Endothelial cell of umbilical vein (primary cell): ENCODE measurements around the gene CRISPLD2. TPM values are rescaled to one million over a fixed set of nuclear protein-coding genes. Genes with fewer than 3 reads are reported as not detected.

ENCODE experiments used
- BruUV-seq: library from RNA; stranded (reverse); fragments of 400-500 nt; replicated peaks from 2 replicates; lab custom pipeline; 2021; lab: Mats Ljungman, UMichigan
- CTCF ChIA-PET: fragments of 300-600, 350-600 bp; sonication (Branson Sonifier 250); formaldehyde crosslinking; loops from one replicate; lab custom pipeline; 2021; ENCODE audit warnings: antibody characterized with exemption, inconsistent platforms; lab: Charles Lee
- POLR2A ChIA-PET: fragments of 300-600, 350-600 bp; sonication (Branson Sonifier 250); formaldehyde crosslinking; loops from one replicate; lab custom pipeline; 2021; ENCODE audit warnings: antibody characterized with exemption, inconsistent platforms; lab: Charles Lee
- DNase-seq: peaks from one replicate; pipeline ENCODE4 v3.0.0-alpha.2; 2011; ENCODE audit warnings: low read depth, low spot score
- FAIRE-seq: peaks from 2 replicates; lab custom pipeline; 2011; peaks lifted over from hg19 to GRCh38; lab: Jason Lieb, UNC
- H2AFZ ChIP-seq: 2 replicates; pipeline ENCODE4 v1.6.0; 2012; ENCODE audit warnings: low read depth, low read length, control low read depth, inconsistent platforms
- H3K27ac ChIP-seq: 2 replicates; pipeline ENCODE4 v1.5.1; 2011; ENCODE audit warnings: low read depth, mild to moderate bottlenecking, control low read depth, low read length, moderate library complexity; ENCODE audit not compliant: insufficient read depth
- H3K27me3 ChIP-seq, 2 experiments: 2 replicates each; pipeline versions ENCODE4 v1.6.0 to v1.6.1; 2011; ENCODE audit warnings: low read length in 2 of 2, mixed read lengths in 1 of 2; ENCODE audit not compliant: control insufficient read depth in 2 of 2, insufficient read depth in 2 of 2
- H3K36me3 ChIP-seq, 2 experiments: 2 replicates in 1 of 2; 3 replicates in 1 of 2; pipeline ENCODE4 v1.5.1; 2011; ENCODE audit warnings: low read length in 2 of 2, mild to moderate bottlenecking in 1 of 2, moderate library complexity in 1 of 2; ENCODE audit not compliant: control insufficient read depth in 2 of 2, insufficient read depth in 2 of 2; ENCODE audit errors: extremely low read depth in 1 of 2
- H3K4me1 ChIP-seq: 3 replicates; pipeline ENCODE4 v1.5.1; 2011; ENCODE audit warnings: mild to moderate bottlenecking, low read length; ENCODE audit not compliant: control insufficient read depth, insufficient read depth; ENCODE audit errors: extremely low read depth
- H3K4me2 ChIP-seq: 2 replicates; pipeline ENCODE4 v1.6.1; 2011; ENCODE audit warnings: low read length, control low read depth, mixed read lengths; ENCODE audit not compliant: insufficient read depth
- H3K4me3 ChIP-seq, 3 experiments: fragments of 200-600 bp in 1 of 3; sonication (generic), shearing (Covaris generic) in 1 of 3; replicated peaks in 1 of 3; 2 replicates each; pipeline ENCODE4 v1.5.1; 2011 to 2016; ENCODE audit warnings: control low read depth in 3 of 3, low read length in 3 of 3, mild to moderate bottlenecking in 2 of 3, inconsistent platforms in 1 of 3, low read depth in 1 of 3, moderate library complexity in 1 of 3; ENCODE audit not compliant: insufficient read depth in 1 of 3
- H3K79me2 ChIP-seq: 2 replicates; pipeline ENCODE4 v1.6.0; 2012; ENCODE audit warnings: low read length, inconsistent platforms; ENCODE audit not compliant: control insufficient read depth, insufficient read depth
- H3K9ac ChIP-seq: replicated peaks from 2 replicates; pipeline ENCODE3; 2011; ENCODE audit warnings: low read length, control low read depth; ENCODE audit not compliant: insufficient read depth; ENCODE audit errors: extremely low read depth
- H3K9me1 ChIP-seq: replicated peaks from 3 replicates; pipeline ENCODE4 v1.6.0; 2011; ENCODE audit warnings: mild to moderate bottlenecking, low read length; ENCODE audit not compliant: control insufficient read depth, insufficient read depth; ENCODE audit errors: extremely low read depth
- H3K9me3 ChIP-seq: replicated peaks from 2 replicates; pipeline ENCODE4 v1.5.1; 2012; ENCODE audit warnings: low read length, inconsistent platforms; ENCODE audit not compliant: control insufficient read depth, insufficient read depth
- H4K20me1 ChIP-seq: replicated peaks from 2 replicates; pipeline ENCODE3; 2011; ENCODE audit warnings: mild to moderate bottlenecking, low read length; ENCODE audit not compliant: control insufficient read depth, insufficient read depth; ENCODE audit errors: extremely low read depth
- EZH2 ChIP-seq: IDR thresholded peaks from 2 replicates; pipeline ENCODE4 v1.6.1; 2012; ENCODE audit warnings: borderline replicate concordance, low read depth, mild to moderate bottlenecking, moderate library complexity, low read length, inconsistent platforms; ENCODE audit not compliant: severe bottlenecking
- FOS ChIP-seq: IDR thresholded peaks from 2 replicates; pipeline ENCODE4 v1.6.1; 2011; ENCODE audit warnings: mild to moderate bottlenecking, low read length, moderate library complexity, borderline replicate concordance; ENCODE audit not compliant: insufficient read depth
- GATA2 ChIP-seq: IDR thresholded peaks from 2 replicates; pipeline ENCODE4 v1.7.0; 2011; ENCODE audit warnings: low read depth, mild to moderate bottlenecking, moderate library complexity, mixed read lengths, low read length; ENCODE audit not compliant: insufficient read length, insufficient read depth
- JUN ChIP-seq: IDR thresholded peaks from 2 replicates; pipeline ENCODE4 v1.6.1; 2011; ENCODE audit warnings: borderline replicate concordance, low read depth; ENCODE audit not compliant: insufficient read length, insufficient read depth
- MYC ChIP-seq: IDR thresholded peaks from one replicate; pipeline ENCODE4 v1.6.1; 2011; ENCODE audit warnings: mild to moderate bottlenecking, low read depth, low read length
- POLR2A ChIP-seq: IDR thresholded peaks from 2 replicates; pipeline ENCODE4 v1.6.1; 2012; ENCODE audit warnings: low read depth, mild to moderate bottlenecking, control low read depth, low read length
- POLR2AphosphoS5 ChIP-seq: IDR thresholded peaks from 2 replicates; pipeline ENCODE4 v1.6.1; 2012; ENCODE audit warnings: low read depth, mild to moderate bottlenecking, control low read depth, low read length, moderate library complexity; ENCODE audit not compliant: insufficient read depth
- dilution Hi-C: fragments of 300-500 bp; cut with MboI; formaldehyde crosslinking; loops from one replicate; pipeline ENCODE4 v1.15.0; 2019; ENCODE audit warnings: low sequenced_read_pairs; ENCODE audit not compliant: extremely low pct_ligation_motif_present
- intact Hi-C: fragments of 100-400 bp; cut with micrococcal nuclease; formaldehyde crosslinking; loops from one replicate; pipeline ENCODE4 v1.10.0; 2022
- polyA plus RNA-seq, 4 experiments: library from polyadenylated mRNA; depleted of rRNA in 3 of 4; stranded (reverse) in 3 of 4; unstranded in 1 of 4; fragments of >200 nt; gene quantifications; 2 replicates each; pipeline versions ENCODE4 v1.2.1 to v1.2.3, GENCODE V29; 2011 to 2012; ENCODE audit warnings: missing spikeins in 1 of 4
- total RNA-seq: library from RNA; stranded (reverse); gene quantifications from 2 replicates; pipeline ENCODE4 v1.2.3, GENCODE V29; 2021
- TF ChIP-seq, protein P1 (sequence below), 2 donors: IDR thresholded peaks; 1 replicate in 1 of 2; 2 replicates in 1 of 2; pipeline ENCODE4 v1.5.1; 2011; ENCODE audit warnings: low read length in 2 of 2, mild to moderate bottlenecking in 2 of 2, moderate library complexity in 2 of 2, control low read depth in 1 of 2, inconsistent platforms in 1 of 2, low read depth in 1 of 2; ENCODE audit not compliant: insufficient read depth in 1 of 2; ENCODE audit errors: extremely low read depth in 1 of 2
- TF ChIP-seq, protein P2 (sequence below): IDR thresholded peaks from 2 replicates; pipeline ENCODE4 v1.6.1; 2011; ENCODE audit not compliant: insufficient read depth, insufficient read length

CRISPLD2 gene
- total and polyA plus RNA-seq, 2 donors (not counting 3 experiments of a cell fraction or from before 2014, with no cell fraction given): 0.14 to 0.73 TPM

DNA sequence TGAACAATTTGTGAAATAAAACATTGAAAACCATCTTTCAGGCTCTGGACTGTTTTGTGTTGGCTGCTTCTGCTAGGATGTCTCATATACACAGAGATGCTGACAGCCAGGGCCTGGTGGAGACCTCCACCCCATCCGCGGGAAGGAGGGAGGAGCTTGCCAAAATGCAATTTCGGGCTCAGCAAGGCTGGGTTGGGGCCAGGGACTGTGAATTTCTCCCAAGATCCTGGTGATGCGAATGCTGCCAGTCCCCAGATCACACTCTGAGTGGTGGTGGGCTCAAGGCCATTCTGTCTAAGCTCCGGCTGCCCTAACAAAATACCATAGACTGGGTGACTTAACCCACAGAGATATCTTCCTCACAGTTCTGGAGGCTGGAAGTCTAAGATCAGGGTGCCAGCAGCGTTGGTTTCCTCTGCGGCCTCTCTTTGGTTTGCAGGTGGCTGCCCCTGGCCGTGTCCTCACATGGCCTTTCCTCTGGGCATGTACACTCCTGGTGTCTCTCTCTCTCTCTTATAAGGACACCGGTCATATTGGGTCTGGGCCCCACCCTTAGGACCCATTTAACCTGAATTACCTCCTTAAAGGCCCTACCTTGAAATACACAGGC, 89.8 kb downstream of the CRISPLD2 start:
- Histone ChIP-seq H3K9ac (no peak overlapping the region), H3K4me2 (no peak overlapping the region), H3K4me3 (no peak overlapping the region), H3K27me3 (no peaks in the 10 kb centered on the region), H2AFZ (no peak overlapping the region), H3K27ac (no peak overlapping the region), H3K9me1 (no peaks in the 10 kb centered on the region), H3K4me1 (no peaks in the 10 kb centered on the region), H4K20me1 (no peaks in the 10 kb centered on the region), H3K79me2 (no peaks in the 10 kb centered on the region), H3K36me3 (no peaks in the 10 kb centered on the region), H3K9me3 (no peaks in the 10 kb centered on the region)
- no TSS peak for BruUV-seq
- intact Hi-C loops: no loop called here
- FAIRE-seq (no peak), DNase-seq (no peak)
- dilution Hi-C loops: no loop called here
- ChIA-PET CTCF (no interaction called here), POLR2A (no interaction called here)
- TF ChIP-seq POLR2A (no peak), EZH2 (no peak), MYC (no peak), JUN (no peak), GATA2 (no peak), FOS (no peak), POLR2AphosphoS5 (no peak)
- TF ChIP-seq, protein P1, sequence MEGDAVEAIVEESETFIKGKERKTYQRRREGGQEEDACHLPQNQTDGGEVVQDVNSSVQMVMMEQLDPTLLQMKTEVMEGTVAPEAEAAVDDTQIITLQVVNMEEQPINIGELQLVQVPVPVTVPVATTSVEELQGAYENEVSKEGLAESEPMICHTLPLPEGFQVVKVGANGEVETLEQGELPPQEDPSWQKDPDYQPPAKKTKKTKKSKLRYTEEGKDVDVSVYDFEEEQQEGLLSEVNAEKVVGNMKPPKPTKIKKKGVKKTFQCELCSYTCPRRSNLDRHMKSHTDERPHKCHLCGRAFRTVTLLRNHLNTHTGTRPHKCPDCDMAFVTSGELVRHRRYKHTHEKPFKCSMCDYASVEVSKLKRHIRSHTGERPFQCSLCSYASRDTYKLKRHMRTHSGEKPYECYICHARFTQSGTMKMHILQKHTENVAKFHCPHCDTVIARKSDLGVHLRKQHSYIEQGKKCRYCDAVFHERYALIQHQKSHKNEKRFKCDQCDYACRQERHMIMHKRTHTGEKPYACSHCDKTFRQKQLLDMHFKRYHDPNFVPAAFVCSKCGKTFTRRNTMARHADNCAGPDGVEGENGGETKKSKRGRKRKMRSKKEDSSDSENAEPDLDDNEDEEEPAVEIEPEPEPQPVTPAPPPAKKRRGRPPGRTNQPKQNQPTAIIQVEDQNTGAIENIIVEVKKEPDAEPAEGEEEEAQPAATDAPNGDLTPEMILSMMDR (IDR thresholded peaks at IDR 0.05; ENCODE audit: extremely low read depth in 1 of 2, insufficient read depth in 1 of 2, low read depth in 1 of 2, low read length in 2 of 2): no peak
- TF ChIP-seq, protein P2, sequence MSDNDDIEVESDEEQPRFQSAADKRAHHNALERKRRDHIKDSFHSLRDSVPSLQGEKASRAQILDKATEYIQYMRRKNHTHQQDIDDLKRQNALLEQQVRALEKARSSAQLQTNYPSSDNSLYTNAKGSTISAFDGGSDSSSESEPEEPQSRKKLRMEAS: no peak
